KMS-11 (cell line): ENCODE measurements around the gene AP2B1.

Experiments used
- H2AFZ ChIP-seq: fragments of 200-600 bp; sonication (generic); 2 replicates; pipeline ENCODE4 v1.6.1; 2016; ENCODE audit warnings: antibody characterized with exemption, mixed run types, low read depth
- H3K27ac ChIP-seq: fragments of 200-600 bp; sonication (generic); 2 replicates; pipeline ENCODE4 v1.6.1; 2016; ENCODE audit warnings: mild to moderate bottlenecking, mixed run types
- H3K27me3 ChIP-seq: fragments of 200-600 bp; sonication (generic); 2 replicates; pipeline ENCODE4 v1.6.1; 2017; ENCODE audit warnings: mild to moderate bottlenecking, low read depth, mixed run types, moderate library complexity; ENCODE audit not compliant: insufficient read depth
- H3K36me3 ChIP-seq: fragments of 200-600 bp; sonication (generic); 2 replicates; pipeline ENCODE4 v1.6.1; 2017; ENCODE audit warnings: mild to moderate bottlenecking, mixed run types; ENCODE audit not compliant: insufficient read depth
- H3K4me1 ChIP-seq: fragments of 200-600 bp; sonication (generic); 2 replicates; pipeline ENCODE4 v1.6.1; 2016; ENCODE audit warnings: mild to moderate bottlenecking, low read depth, mixed run types; ENCODE audit not compliant: poor library complexity, severe bottlenecking
- H3K4me2 ChIP-seq: fragments of 200-600 bp; sonication (generic); 2 replicates; pipeline ENCODE4 v1.7.0; 2016; ENCODE audit warnings: mild to moderate bottlenecking, mixed run types
- H3K4me3 ChIP-seq: fragments of 200-600 bp; sonication (generic); IDR thresholded peaks from 2 replicates; pipeline ENCODE4 v1.6.1; 2017; ENCODE audit warnings: low read depth, low read length, mixed read lengths; ENCODE audit not compliant: insufficient read depth
- H3K79me2 ChIP-seq: fragments of 200-600 bp; sonication (generic); 2 replicates; pipeline ENCODE4 v1.6.1; 2016; ENCODE audit warnings: low read depth, mixed run types; ENCODE audit not compliant: insufficient read depth
- H3K9ac ChIP-seq: fragments of 200-600 bp; sonication (generic); 2 replicates; pipeline ENCODE4 v1.6.1; 2016; ENCODE audit warnings: mild to moderate bottlenecking, mixed run types
- H4K20me1 ChIP-seq: fragments of 200-600 bp; sonication (generic); 2 replicates; pipeline ENCODE4 v1.6.1; 2016; ENCODE audit warnings: mild to moderate bottlenecking, mixed run types; ENCODE audit not compliant: insufficient read depth
- CTCF ChIP-seq: fragments of 200-600 bp; sonication (generic); conservative IDR thresholded peaks from 2 replicates; pipeline ENCODE4 v1.6.1; 2017; ENCODE audit warnings: low read depth, mild to moderate bottlenecking, antibody characterized with exemption, low read length, moderate library complexity, mixed read lengths

Gene AP2B1

GRCh38 chr17:35766489-35766877 is 179.4 kb downstream of the AP2B1 start:
- H3K4me2 ChIP-seq, result no peak overlapping the region
- no peaks in the 10 kb centered on the region for H3K79me2 ChIP-seq
- peaks cover 5% of the 10 kb centered on the region for H3K4me1 ChIP-seq
- H3K9ac ChIP-seq, result no peak overlapping the region
- TF ChIP-seq CTCF, result no peak
- no peaks in the 10 kb centered on the region for H3K27me3 ChIP-seq
- H3K4me3 ChIP-seq, result no peak overlapping the region
- H2AFZ ChIP-seq, result no peak overlapping the region
- no peak overlapping the region for H3K27ac ChIP-seq
- no peaks in the 10 kb centered on the region for H3K36me3 ChIP-seq
- H4K20me1 ChIP-seq, result no peaks in the 10 kb centered on the region

- Histone ChIP-seq H3K79me2 (no peaks in the 10 kb centered on the region), H2AFZ (no peak overlapping the region), H4K20me1 (no peaks in the 10 kb centered on the region), H3K36me3 (no peaks in the 10 kb centered on the region), H3K4me1 (peaks cover 5% of the 10 kb centered on the region), H3K27ac (no peak overlapping the region), H3K4me2 (no peak overlapping the region), H3K27me3 (no peaks in the 10 kb centered on the region), H3K4me3 (no peak overlapping the region), H3K9ac (no peak overlapping the region)
- no peak; the same call in 1 of the 2 replicates for TF ChIP-seq CTCF
Observed at GRCh38 chr17:35766903-35767510, 179.9 kb downstream of the AP2B1 start.

GRCh38 chr17:35768797-35769196 is 181.7 kb downstream of the AP2B1 start:
- H3K4me3 ChIP-seq, result no peak overlapping the region
- no peak overlapping the region for H3K9ac ChIP-seq
- no peak overlapping the region for H2AFZ ChIP-seq
- no peaks in the 10 kb centered on the region for H3K27me3 ChIP-seq
- no peaks in the 10 kb centered on the region for H3K79me2 ChIP-seq
- no peak overlapping the region for H3K27ac ChIP-seq
- H4K20me1 ChIP-seq, result no peaks in the 10 kb centered on the region
- no peak for TF ChIP-seq CTCF
- H3K36me3 ChIP-seq, result no peaks in the 10 kb centered on the region
- peaks cover 5% of the 10 kb centered on the region for H3K4me1 ChIP-seq
- no peak overlapping the region for H3K4me2 ChIP-seq

GRCh38 chr17:35769895-35770486 is 182.9 kb downstream of the AP2B1 start:
- no peak overlapping the region for H3K27ac ChIP-seq
- H3K4me1 ChIP-seq, result peaks cover 3% of the 10 kb centered on the region
- no peak for TF ChIP-seq CTCF
- H3K36me3 ChIP-seq, result no peaks in the 10 kb centered on the region
- H3K9ac ChIP-seq, result no peak overlapping the region
- no peaks in the 10 kb centered on the region for H3K27me3 ChIP-seq
- H3K4me2 ChIP-seq, result no peak overlapping the region
- no peak overlapping the region for H2AFZ ChIP-seq
- H3K4me3 ChIP-seq, result no peak overlapping the region
- H3K79me2 ChIP-seq, result no peaks in the 10 kb centered on the region
- H4K20me1 ChIP-seq, result no peaks in the 10 kb centered on the region
